GM21381 (cell line): ENCODE results near the gene KCTD2.
A peak's percentile ranks its signal among the peaks of the same experiment; 100 is the strongest.

Experiments used
- ATAC-seq: cut with Tn5 transposase; IDR thresholded peaks from one replicate; pipeline ENCODE4 v1.9.1; 2021; ENCODE audit warnings: mild to moderate bottlenecking, moderate library complexity; ENCODE audit not compliant: unreplicated experiment

Gene KCTD2

DNA sequence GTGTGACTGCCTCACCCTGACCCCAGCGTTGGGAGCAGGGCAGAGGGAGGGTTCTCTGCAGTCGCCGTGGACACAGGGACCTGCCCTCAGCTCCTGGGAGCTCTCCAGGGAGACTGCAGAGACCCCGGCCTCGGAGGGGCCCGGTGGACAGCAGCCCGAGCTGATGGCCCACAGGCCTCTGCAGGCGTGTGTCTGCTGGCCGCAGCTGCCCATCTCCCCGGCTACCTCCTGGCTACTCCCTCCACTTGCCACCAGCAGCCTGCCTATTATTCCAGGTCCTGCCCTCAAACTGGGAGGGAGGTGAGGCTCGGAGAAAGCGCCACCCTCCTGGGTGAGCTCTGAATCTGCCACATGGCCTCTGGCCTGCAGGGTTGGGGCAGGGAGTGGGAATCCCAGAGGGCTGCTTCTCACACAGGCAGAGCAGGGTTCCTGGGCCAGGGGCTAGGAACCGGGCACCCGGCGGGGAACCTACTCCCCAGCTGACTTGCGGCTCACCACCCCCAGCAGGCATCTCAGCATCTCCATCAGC, 47.9 kb downstream of the KCTD2 start:
- ATAC-seq: no peak

DNA sequence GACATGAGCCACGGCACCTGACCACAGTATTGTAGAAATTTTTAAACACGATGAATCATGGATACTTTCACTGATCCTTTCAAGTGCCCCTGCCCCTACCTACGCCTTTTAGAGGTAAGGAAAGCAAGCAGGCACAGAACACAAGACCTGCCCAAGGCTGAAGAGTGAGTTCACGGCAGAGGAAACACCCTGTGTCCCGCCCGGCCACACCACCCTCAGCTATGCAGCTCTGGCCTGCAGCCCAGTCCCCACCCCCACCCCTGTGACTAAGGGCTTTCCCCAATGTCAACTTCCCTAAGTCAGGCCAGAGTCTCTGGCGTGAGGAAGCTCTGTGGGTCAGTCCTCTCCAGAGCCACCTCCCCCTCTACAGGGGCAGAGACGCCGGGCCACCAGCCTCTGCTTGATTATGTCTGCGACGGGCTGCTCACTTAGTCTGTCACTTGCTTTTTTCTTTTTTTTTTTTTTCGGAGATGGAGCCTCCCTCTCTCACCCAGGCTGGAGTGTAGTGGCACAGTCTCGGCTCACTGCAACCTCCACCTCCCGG, 49.1 kb downstream of the KCTD2 start:
- no peak for ATAC-seq

DNA sequence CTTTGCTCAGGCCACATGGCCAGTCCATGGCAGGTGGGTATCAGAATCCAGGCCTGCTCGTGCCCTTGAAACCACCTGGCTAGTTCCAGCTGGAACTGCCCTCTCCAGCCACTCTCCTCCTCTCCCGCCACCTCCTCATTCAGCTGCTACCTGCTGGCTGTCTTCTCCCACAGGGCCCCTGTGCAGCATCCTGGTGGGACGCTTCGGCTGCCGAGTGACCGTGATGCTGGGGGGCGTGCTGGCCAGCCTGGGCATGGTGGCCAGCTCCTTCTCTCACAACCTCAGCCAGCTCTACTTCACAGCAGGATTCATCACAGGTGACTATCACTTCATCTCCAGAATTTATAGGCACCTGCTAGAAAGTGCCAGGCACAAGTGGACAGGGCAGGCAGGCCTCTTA, 50.8 kb downstream of the KCTD2 start:
- no peak for ATAC-seq

DNA sequence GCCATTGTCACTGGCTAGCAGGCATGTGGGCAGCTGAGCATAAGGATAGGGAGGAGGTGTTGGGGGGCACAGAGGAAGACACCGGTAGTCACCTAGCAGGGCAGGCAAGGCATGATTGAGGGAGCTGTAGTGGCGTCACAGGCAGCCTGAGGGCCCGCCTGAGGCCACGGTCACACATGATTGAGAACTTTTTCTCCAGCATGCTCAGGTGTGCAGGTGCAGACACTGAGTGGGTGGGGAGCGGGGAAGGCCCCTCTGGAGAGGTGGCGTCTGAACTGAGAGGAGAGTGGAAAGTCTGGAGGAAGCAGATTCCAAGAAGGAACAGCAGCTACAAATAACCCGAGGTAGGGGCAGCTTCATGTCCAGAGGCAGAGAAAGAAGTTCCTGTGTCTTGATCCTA, 51.8 kb downstream of the KCTD2 start:
- ATAC-seq: no peak

DNA sequence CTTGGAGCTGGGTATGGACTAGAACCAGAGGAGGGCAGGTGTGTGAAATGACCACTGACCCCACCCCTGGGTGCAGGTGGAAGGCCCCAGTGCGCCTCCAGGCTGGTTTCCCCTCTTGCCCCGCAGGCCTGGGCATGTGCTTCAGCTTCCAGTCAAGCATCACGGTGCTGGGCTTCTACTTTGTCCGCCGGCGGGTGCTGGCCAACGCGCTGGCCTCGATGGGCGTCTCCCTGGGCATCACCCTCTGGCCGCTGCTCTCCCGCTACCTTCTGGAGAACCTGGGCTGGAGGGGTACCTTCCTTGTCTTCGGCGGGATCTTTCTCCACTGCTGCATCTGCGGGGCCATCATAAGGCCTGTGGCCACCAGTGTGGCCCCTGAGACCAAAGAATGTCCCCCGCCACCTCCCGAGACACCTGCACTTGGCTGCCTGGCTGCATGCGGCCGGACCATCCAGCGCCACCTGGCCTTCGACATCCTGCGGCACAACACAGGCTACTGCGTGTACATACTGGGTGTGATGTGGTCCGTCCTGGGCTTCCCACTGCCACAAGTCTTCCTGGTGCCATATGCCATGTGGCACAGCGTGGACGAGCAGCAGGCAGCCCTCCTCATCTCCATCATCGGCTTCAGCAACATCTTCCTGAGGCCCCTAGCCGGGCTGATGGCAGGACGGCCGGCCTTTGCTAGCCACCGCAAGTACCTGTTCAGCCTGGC, 53.0 kb downstream of the KCTD2 start:
- no peak for ATAC-seq

DNA sequence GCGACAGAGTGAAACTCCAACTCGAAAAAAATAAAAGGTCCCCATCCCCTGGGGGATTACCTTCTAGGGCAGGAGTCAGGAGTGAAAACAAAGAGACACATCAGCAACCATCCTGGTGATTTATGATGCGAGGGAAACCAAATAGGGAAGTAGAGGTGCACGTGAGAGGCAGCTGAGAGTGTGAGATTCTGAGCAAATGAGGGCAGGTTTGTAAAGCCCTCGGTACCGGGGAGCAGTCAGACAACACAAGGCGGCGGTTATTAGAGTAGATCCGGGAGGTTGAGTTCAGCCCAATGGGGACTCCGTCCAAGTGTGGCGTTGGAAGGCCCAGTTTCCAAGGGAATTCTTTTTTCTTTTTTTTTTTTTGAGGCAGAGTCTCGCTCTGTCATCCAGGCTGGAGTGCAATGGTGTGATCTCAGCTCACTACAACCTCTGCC, 55.4 kb downstream of the KCTD2 start:
- no peak for ATAC-seq

DNA sequence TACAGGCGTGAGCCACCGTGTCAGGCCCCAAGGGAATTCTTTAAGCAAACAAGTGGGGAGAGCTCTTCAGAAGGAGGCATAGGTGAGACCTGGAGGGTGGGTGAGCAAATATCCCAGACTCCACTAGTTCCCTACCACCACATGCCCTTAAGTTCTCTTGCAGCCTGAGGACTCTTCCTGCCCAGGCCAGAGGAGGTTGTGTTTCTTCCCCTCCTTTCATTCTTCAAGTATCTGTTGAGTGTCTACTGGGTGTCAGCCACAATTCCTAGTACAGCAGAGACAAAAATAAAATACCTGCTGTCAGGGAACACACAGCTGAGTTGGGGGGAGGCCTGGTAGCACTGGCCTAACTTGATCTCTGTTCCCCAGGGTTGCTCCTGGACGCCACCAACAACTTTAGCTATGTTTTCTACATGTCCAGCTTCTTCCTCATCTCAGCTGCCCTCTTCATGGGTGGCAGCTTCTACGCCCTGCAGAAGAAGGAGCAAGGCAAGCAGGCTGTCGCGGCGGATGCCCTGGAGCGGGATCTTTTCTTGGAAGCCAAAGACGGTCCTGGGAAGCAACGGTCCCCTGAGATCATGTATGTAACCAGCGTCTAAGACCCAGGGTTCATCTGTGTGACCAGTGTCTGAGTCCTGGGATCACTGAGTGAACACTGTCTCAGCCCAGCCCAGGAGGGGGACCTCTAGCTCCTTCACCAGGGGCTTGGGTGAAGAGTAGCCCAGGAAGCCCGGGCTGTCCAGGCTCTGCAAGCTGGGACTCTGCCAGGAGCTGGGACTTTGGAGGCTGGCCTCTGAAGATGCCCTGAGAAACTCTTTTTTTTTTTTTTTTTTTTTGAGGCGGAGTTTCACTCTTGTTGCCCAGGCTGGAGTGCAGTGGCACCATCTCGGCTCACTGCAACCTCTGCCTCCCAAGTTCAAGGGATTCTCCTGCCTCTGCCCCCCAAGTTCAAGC, 56.9 kb downstream of the KCTD2 start:
- no peak for ATAC-seq

DNA sequence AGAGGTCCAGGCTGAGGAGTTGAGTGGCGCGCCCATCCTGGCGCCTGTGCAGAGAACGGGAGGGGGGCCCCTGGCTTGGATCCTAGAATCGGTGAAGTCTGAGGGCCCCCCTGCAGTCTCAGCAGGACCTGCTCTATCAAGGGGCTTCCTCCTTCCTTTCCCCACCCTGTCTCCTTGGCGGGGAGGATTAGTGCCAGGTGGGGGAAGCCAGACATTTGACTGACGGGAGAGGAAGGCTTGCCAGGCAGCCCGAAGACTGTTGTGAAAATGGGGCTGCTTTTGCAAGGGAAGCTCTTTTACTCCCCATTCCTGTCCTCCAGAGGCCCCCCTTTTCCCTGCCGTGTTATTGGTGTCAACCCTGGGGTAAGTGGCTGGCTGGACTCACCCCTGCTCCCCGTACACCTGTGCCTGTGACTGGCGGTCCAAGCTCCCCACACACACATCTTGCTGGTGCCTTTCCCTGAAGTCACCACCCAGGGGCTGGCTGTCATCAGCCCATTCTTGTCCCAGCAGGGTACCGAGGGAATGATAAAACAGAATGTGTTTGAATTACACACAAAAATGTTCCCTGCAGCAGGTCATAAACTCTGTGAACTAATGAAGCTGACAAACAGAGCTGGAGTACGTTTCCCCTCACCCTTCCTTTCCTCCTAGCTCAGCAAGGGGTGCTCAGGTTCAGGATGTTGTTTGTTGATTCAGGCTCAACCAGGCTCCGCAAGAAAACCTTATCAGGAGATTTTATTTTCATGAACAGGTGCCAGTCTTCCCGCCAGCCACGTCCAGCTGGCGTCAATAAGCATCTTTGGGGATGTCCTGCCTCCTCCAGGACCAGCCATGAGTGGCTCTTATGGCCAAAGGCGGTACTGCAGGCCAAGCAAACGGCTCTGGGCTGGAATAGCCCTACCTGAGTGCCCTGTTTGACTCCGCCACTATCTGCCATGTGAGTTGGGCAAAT, 58.4 kb downstream of the KCTD2 start:
- no peak for ATAC-seq

DNA sequence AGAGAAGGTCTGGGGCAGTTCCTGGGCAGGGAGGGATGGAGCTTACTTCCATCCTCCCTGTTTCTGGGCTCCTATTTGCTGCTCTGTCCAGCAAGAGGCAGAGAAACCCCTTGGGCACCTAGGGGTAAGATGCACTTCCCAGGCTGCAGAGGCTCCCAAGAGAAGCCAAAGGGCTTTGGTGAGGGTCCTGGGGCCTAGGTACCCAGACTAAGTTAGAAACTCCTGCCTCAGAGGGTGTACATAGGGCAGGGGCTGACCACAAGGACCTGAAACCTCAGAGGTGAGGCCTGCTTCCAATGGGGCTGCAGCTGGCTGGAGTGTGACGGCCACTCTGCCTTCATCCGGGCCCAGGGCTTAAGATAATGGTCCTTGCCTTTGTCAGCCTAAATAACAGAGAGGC, 61.2 kb downstream of the KCTD2 start:
- ATAC-seq: no peak

DNA sequence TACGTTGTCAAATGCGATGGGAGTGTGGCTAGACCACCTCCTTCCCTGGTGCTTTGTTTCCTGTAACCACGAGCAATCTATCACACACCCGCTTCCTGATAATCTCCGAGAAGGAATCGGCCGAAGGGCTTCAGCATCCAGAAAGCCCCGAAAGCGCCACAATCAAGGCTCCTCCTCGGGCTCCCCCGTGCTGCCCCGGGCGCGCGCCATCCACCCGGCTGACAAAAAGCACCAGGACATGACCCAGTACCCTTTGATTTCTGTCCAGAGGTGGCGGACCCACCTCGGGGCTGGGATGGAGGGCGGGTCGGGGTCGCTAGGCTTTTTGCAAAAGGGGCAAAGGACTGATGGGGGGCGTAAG, 62.0 kb downstream of the KCTD2 start:
- ATAC-seq: no peak

DNA sequence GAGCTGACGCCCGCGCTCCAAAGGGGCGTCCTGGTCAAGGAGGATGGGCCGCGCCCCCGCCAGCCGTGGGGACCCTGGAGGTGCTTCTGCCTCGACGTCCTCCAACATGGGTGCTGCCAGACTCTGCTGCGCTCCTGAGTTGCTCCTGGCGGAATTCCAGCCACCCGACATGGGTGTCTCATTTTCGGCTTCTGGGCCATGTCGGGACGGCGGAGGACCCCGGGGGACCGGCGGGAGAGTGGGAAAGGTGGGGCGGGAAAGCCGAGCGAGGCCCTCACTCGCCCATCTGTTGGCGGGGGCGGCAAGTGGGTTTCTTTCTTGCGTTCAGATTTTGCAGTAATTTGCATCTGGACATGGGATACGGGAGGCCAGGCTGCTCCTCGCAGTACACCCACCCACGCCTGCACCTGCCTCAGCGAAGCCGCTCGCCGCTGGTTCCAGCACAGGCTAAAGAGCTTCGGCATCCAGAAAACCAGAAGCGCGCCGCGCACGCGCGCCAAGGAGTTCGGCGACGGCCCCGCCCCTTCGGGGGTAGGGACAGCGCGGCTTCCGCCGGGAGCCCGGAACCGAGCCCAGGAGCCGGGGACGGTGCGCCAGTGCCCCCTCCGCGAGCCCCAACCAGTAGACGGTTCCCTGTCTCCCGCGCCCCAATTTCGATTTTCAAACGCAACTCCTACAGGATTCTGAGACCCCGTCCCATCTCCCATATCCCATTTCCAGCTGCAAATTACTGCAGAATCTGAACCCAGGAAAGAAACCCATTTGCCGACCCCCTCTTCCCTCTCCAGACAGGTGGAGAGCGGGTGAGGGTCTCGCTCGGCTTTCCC, 62.6 kb downstream of the KCTD2 start, which contains the start of gene ARMC7:
Gene ARMC7, plus strand, starts transcription at position 563 of the 827 bp plus-strand sequence. CDS start 320 bp downstream, outside the sequence.
- ATAC-seq: peak; percentile 74

DNA sequence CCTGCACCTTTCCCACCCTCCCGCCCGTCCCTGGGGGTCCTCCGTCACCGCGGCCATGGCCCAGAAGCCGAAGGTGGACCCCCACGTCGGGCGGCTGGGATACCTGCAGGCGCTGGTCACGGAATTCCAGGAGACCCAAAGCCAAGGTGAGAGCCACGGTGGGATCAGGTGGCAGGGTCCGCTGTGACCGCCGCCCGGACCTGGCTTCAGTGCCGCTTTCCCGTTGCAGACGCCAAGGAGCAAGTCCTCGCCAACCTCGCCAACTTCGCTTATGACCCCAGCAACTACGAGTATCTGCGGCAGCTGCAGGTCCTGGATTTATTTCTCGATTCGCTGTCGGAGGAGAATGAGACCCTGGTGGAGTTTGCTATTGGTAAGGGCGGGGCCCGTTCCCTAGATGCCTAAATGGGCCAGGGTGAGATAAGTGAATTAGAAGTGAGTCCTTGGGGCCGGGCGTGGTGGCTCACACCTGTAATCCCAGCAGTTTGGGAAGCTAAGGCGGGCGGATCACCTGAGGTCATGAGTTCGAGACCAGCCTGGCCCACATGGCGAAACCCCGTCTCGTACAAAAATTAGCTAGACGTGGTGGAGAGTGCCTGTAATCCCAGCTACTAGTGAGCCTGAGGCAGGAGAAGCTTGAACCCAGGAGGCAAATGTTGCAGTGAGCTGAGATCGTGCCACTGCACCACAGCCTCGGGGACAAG, 63.4 kb downstream of the KCTD2 start:
- ATAC-seq: no peak

DNA sequence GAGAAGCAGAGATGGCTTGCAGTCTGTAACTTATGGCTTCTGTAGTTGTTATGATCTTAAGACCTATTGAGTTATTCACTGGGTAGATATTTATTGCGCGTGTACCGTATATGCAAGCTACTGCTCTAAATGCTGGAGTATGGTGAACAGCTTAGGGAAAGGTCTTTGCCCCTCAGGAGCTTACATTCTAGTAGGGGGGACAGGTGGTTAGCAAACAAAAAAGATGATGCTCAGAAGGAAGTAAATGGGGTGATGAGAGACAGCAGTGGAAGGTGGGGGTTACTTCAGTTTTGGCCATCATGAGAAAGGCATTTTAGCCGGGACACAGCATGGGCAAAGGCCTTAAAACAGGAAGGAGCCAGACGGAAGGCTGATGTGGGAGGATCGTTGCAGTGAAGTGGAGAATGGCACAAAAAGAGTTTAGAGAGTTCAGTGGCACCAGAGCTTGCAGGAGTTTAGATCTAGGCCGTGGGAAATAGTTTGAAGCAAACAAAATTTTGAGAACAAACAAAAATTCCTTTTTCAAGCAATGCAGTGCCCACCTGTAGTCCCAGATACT, 64.8 kb downstream of the KCTD2 start:
- no peak for ATAC-seq

DNA sequence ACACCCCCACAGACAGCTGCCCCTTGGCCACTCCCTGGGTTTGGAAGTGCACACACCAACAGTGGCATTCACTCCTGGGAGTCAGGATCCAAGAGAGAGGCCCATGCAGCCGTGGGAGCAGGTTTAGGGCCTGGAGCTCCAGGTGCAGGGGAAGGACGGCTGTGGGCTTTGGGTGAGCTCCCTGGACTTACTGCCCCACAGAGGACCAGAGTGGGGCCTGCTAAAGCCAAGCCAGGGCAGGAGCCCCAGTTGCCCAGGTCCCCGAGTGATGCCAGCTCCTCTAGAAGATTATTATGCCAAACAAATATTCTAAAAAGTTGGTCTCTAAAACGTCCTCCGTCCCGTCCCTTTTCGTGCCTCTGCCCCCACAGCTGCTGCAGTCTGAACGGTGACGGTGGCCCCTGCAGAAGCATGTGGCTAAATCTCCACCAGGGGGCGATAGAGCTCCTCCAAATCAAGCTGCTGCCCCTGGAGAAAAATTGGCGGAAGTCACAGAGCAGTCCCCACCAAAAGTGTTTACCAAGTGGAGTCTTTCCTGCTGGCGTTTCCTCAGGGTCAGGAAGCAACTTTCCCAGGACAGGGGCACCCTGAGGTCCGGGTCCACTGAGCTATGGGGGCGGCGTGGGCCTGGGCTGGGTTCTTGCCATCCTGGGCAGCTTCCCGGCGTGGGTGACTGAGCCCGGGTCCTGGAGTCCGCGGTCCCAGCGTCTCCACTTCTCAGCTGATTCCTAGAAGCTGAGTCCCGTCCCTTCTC, 67.0 kb downstream of the KCTD2 start:
- ATAC-seq: peak; percentile 52

DNA sequence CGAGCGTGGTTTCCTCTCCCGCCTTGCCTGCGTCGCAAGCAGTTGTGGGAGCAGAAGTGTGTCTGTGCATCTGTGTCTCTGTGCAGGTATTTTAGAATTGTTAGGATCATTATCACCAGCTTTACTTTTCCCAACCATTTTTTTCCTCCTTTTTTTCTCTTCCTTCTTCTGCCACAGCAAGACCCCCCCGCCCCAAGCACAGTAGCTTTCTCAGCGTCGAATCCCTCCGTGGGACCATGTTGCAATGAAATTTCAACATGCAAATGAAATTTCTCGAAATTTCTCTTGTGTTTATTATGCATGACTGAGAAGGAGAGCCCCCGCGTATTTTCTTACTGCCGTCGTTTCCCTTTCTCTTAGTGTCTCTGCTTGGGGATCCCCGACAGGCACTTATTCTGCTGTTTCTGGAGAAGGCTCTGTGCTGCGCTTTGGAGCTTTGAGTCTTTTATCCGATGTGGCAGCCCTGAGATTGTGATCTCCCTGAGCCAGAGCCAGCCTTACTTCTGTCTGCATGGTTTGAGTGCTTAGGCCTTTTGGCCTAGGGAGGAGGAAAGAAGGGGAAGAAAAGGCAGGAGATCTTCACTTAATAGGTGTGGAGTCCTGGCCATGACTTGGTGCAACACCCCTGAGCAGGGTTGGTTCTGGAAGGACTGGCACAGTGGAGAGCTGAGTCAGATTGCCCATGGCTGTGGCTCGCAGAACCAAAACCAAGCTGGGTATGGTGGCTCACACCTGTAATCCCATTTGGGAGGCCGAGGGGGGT, 67.7 kb downstream of the KCTD2 start:
- ATAC-seq: no peak
